NCI-H2107 treated with DMSO at 0.1 percent for 48 hours (cell line): ENCODE measurements around the gene NTM.
"Not testable (repeated sequence)": the region's sequence is repeated elsewhere in the genome, so short reads cannot be mapped to it uniquely, and the experiment has no call there.

Experiments
- DNase-seq: peaks from one replicate; lab custom pipeline; 2025; ENCODE audit not compliant: unreplicated experiment; lab: John Stamatoyannopoulos, UW

NTM gene

GRCh38 chr11:132052904-132053303 is 682.5 kb downstream of the NTM start:
- DNase-seq: no peak

GRCh38 chr11:132054822-132055221 is 684.4 kb downstream of the NTM start:
- no peak for DNase-seq

- no peak for DNase-seq
These were observed 684.9 kb downstream of the NTM start for GRCh38 chr11:132055296-132055695.

- DNase-seq: no peak
These were observed 686.3 kb downstream of the NTM start for GRCh38 chr11:132056689-132057088.

GRCh38 chr11:132057266-132057665 is 686.9 kb downstream of the NTM start:
- no peak for DNase-seq

GRCh38 chr11:132058211-132058772 is 687.9 kb downstream of the NTM start:
- DNase-seq: no peak

GRCh38 chr11:132060567-132060966 is 690.2 kb downstream of the NTM start:
- DNase-seq: no peak

GRCh38 chr11:132062031-132062430 is 691.6 kb downstream of the NTM start:
- no peak for DNase-seq

GRCh38 chr11:132062541-132062940 is 692.1 kb downstream of the NTM start:
- DNase-seq: no peak

GRCh38 chr11:132064987-132065620 is 694.7 kb downstream of the NTM start:
- DNase-seq: no peak

- DNase-seq: no peak
These were observed 698.1 kb downstream of the NTM start for GRCh38 chr11:132068556-132068955.

- not testable (repeated sequence) for DNase-seq
These were observed 699.2 kb downstream of the NTM start for GRCh38 chr11:132069593-132069992.

- not testable (repeated sequence) for DNase-seq
These were observed 700.5 kb downstream of the NTM start for GRCh38 chr11:132070907-132071306.

GRCh38 chr11:132072044-132072857 is 701.8 kb downstream of the NTM start:
- no peak for DNase-seq

- no peak for DNase-seq
These were observed 702.4 kb downstream of the NTM start for GRCh38 chr11:132072858-132073211.

- no peak for DNase-seq
These were observed 703.4 kb downstream of the NTM start for GRCh38 chr11:132073787-132074186.

GRCh38 chr11:132075447-132075846 is 705.0 kb downstream of the NTM start:
- DNase-seq: no peak

- DNase-seq: no peak
These were observed 707.0 kb downstream of the NTM start for GRCh38 chr11:132077416-132077815.

- no peak for DNase-seq
These were observed 708.1 kb downstream of the NTM start for GRCh38 chr11:132078264-132079076.

- no peak for DNase-seq
These were observed 709.7 kb downstream of the NTM start for GRCh38 chr11:132080127-132080526.

- no peak for DNase-seq
These were observed 712.2 kb downstream of the NTM start for GRCh38 chr11:132082566-132082965.
